Subcutaneous adipose tissue (tissue), 4 donors: Measurements from ENCODE around the gene H6PD. TPM values are rescaled to one million over a fixed set of nuclear protein-coding genes. Genes with fewer than 3 reads are reported as not detected.

Experiments used
- total RNA-seq, 4 donors: library from RNA; depleted of rRNA; stranded (reverse); fragments of >200 nt; gene quantifications; one replicate each; pipeline ENCODE4 v1.1.0, GENCODE V29; 2016
- TF ChIP-seq, protein P1 (sequence below): fragments of 450-650 bp; IDR thresholded peaks from one replicate; pipeline ENCODE4 v1.5.1; 2016; ENCODE audit warnings: low read depth, mild to moderate bottlenecking, control low read depth, antibody characterized with exemption, moderate library complexity

H6PD gene
- total RNA-seq, 4 donors from 2014 or later = 46.7 to 105 (median 59.9) TPM

DNA sequence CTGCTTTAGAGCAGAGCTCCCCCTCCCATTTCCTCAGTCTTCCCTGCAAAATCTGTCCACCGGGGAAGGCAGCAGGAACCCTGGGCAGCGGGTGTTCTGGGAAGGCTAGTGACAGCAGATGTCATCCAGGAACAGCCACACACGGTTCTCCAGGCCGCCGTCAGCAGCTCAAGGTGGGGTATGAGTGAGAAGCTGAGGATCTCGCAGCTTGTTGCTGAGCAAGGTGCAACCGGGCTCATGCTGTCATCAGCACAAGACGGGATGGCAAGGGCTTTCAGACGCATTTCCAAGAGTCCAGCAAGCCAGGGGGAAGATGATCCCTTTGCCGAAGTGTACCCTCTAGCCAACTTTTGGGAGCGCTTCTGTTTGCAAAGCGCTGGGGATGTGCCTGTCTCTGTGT, 35.1 kb downstream of the H6PD start:
- TF ChIP-seq, protein P1, sequence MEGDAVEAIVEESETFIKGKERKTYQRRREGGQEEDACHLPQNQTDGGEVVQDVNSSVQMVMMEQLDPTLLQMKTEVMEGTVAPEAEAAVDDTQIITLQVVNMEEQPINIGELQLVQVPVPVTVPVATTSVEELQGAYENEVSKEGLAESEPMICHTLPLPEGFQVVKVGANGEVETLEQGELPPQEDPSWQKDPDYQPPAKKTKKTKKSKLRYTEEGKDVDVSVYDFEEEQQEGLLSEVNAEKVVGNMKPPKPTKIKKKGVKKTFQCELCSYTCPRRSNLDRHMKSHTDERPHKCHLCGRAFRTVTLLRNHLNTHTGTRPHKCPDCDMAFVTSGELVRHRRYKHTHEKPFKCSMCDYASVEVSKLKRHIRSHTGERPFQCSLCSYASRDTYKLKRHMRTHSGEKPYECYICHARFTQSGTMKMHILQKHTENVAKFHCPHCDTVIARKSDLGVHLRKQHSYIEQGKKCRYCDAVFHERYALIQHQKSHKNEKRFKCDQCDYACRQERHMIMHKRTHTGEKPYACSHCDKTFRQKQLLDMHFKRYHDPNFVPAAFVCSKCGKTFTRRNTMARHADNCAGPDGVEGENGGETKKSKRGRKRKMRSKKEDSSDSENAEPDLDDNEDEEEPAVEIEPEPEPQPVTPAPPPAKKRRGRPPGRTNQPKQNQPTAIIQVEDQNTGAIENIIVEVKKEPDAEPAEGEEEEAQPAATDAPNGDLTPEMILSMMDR = no peak

DNA sequence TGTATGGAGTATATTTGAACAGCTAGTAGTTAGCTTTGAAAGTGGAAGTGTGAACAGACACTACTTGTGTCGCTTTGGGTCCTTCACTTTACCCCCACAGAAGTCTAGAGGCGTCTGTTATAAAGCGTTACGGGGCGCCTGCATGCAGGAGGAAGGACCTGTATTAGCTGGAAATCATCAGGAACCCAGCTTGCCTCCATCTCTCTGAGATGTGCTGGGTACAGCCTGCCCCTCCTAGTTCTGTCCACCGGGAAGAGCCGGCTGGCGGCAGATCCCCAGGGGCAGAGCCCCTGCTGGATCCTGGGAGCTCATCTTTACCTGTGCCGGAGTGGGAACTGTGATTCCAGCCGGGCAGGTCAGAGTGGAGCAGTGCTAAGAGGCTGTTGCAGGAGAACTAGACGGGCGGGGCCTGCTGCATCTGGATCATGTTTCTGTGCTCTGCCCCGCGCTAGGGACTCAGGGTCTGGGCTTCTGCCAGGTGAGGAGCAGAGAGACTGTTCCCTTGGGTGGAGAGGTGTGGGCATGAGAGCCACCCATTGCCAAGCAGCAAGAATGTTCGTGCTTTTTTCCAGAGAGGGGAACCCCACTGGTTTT, 35.8 kb downstream of the H6PD start:
- TF ChIP-seq, protein P1 = no peak

DNA sequence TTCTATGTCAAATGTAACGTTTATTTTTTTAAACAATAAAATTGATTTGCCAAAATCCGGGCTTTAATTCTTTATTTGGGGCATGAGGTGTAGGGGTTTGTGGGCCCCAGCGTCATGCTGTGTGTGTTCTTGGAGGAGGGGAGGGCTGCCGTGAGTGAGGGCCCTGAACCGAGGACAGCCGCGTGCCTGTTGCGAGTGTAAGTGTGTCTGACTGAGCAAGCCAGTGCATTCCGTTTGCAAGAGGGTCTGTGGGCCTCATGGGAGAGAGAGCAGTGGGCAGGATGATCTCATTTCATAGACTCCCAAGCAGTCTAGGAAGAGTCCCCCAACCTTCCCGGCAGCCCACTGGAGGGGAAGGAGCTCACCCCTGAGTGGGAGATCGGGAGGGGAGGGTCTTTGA, 36.7 kb downstream of the H6PD start:
- TF ChIP-seq, protein P1 = no peak

DNA sequence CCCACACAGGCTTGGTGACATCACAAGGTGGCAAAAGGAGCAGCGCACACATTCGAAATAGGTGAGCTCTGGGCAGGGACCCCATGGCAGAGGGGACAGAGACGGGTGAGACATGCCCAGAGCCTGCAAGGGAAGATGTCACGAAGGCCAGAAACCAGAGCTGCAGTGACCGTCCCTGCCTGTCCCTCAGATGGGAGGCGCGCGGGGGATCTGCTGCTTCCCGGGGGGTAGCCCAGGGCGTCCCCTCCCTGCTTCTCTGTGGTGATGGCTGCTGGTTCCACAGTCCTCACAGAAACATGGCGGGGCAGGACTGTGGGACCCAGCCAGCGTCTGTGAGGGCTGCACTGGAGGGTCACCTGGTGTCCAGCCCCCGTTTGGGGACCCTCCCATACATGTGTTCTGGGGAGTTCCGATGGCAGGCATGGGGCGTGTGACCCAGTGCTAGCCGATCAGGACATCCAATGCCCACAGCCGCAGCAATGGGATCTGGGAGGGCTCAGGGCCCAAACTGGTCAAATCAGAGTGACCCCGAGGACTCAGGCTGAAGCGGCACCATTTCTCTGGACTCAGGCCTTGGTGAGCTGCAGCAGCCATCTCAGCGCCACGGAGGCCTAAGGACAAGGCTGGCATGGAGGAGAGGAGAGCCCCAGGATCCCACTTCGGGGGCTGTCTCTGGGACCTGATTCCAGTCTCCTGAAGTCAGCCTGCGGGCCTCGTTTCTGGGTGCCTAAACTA, 37.5 kb downstream of the H6PD start:
- TF ChIP-seq, protein P1 = no peak

DNA sequence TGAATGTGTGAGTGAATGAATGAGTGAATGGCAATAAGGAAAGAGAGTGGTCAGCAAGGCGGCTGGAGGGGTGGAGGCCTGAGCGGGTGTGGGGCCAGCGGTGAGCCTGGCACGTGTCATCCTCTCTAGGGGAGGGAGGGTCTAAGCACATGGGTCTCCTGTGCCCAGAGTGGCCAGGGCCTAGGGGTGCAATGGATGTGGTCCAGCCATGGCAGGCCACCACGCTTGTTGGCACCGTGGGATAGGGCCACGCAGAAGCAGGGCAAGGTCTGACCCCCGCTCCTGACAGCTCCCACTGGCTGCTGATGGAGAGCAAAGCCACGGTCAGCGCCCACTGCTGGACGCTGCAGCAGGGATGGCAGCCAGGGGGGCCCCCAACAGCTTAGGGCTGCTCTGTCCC, 38.6 kb downstream of the H6PD start:
- TF ChIP-seq, protein P1 = no peak

DNA sequence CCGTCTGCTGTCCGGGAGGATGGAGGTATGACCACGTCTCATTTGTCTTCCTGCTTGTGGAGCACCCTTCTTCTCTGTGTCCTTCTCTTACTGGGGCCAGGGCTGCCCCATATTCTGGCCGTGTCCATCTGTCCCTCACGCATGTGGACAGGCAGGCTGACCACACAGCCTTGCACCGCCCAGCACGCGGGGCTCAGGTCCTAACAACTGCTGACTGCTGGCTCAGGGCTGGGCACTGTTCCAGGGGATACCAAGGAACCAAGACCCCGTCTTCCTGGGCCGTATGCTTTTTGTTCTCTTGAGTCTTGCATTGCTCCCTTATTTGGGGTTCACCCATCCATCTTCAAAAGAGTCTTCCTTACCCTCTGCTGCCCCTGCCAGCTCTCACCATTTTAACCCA, 40.6 kb downstream of the H6PD start:
- TF ChIP-seq, protein P1 = no peak

DNA sequence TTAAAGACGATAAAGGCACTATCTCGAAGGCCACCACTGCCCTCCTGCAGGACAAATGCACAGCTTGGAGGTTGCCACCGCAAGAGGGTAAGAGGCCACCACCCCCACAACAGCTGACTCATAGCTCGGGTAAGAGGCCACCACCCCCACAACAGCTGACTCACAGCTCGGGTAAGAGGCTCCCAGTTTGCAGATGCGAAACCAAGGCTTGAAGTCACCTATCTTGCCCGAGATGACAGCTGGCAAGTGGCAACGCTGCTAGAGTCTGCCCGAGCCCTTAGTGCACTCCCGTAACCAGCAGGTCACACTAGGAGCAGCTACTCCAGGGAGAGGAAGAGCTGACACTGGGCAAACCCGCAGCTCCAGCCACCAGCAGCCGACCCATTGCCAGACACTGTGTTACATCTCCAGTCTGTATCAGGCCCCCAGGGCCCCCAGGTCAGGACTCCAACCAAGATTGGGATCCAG, 41.0 kb downstream of the H6PD start:
- TF ChIP-seq, protein P1 = no peak
